K562 (cell line): ENCODE results near the gene NOL11. TPM values are rescaled to one million over a fixed set of nuclear protein-coding genes. Genes with fewer than 3 reads are reported as not detected.
A peak's percentile ranks its signal among the peaks of the same experiment; 100 is the strongest.
"Not testable (repeated sequence)": the region's sequence is repeated elsewhere in the genome, so short reads cannot be mapped to it uniquely, and the experiment has no call there.

ENCODE experiments used
- ATAC-seq: fragments of 200-7000 bp; cut with Tn5 transposase; 3 replicates; pipeline ENCODE4 v1.9.1; 2020; ENCODE audit warnings: moderate library complexity
- BruUV-seq: library from RNA; stranded (reverse); fragments of 400-500 nt; replicated peaks from 2 replicates; lab custom pipeline; 2021; lab: Mats Ljungman, UMichigan
- CTCF ChIA-PET: fragments of 300-600 bp; formaldehyde crosslinking; extraction: SDS; loops from one replicate; lab custom pipeline; 2021; ENCODE audit warnings: low intra/inter-chr PET ratio; lab: Yijun Ruan, JAX
- POLR2A ChIA-PET: fragments of 300-600, 350-650 bp; sonication (Branson Sonifier 250); formaldehyde crosslinking; extraction: SDS; loops from one replicate; lab custom pipeline; 2021; ENCODE audit warnings: antibody characterized with exemption, inconsistent platforms; lab: Yijun Ruan, JAX
- DNase-seq, 4 experiments: peaks; one replicate each; pipeline versions ENCODE4 v3.0.0 to v3.0.0-alpha.2; 2011 to 2018; ENCODE audit warnings: low spot score in 3 of 4, mixed read lengths in 3 of 4; ENCODE audit errors: extremely low read depth in 1 of 4
- FAIRE-seq: peaks from 2 replicates; lab custom pipeline; 2011; peaks lifted over from hg19 to GRCh38; lab: Jason Lieb, UNC
- H2AFZ ChIP-seq: 2 replicates; pipeline ENCODE4 v1.6.0; 2011; ENCODE audit warnings: low read depth, low read length, control low read depth, inconsistent platforms
- H3K27ac ChIP-seq: fragments of 200-600 bp; 3 replicates; pipeline ENCODE4 v1.8.0; 2011; ENCODE audit warnings: low read depth, mild to moderate bottlenecking, control low read depth, inconsistent platforms, low read length, moderate library complexity, mixed read lengths; ENCODE audit errors: extremely low read depth
- H3K27me3 ChIP-seq, 2 experiments: fragments of 300-600 bp in 1 of 2; 2 replicates in 1 of 2; 3 replicates in 1 of 2; pipeline versions ENCODE4 v1.6.0 to v1.8.0; 2011; ENCODE audit warnings: inconsistent platforms in 2 of 2, low read length in 2 of 2, mild to moderate bottlenecking in 1 of 2, mixed read lengths in 1 of 2, moderate library complexity in 1 of 2; ENCODE audit not compliant: control insufficient read depth in 2 of 2, insufficient read depth in 2 of 2
- H3K36me3 ChIP-seq: fragments of 300-600 bp; 3 replicates; pipeline ENCODE4 v1.8.0; 2011; ENCODE audit warnings: mild to moderate bottlenecking, low read length, inconsistent platforms; ENCODE audit not compliant: control insufficient read depth, insufficient read depth
- H3K4me1 ChIP-seq, 2 experiments: fragments of 200-600 bp in 1 of 2; replicated peaks in 1 of 2; 2 replicates in 1 of 2; 3 replicates in 1 of 2; pipeline versions ENCODE4 v1.5.1 to v1.8.0; 2011; ENCODE audit warnings: inconsistent platforms in 2 of 2, low read length in 2 of 2, mild to moderate bottlenecking in 1 of 2, mixed read lengths in 1 of 2, moderate library complexity in 1 of 2; ENCODE audit not compliant: control insufficient read depth in 2 of 2, insufficient read depth in 2 of 2
- H3K4me2 ChIP-seq: 2 replicates; pipeline ENCODE4 v1.6.1; 2011; ENCODE audit warnings: low read length, control low read depth, inconsistent platforms, mixed read lengths; ENCODE audit not compliant: insufficient read depth
- H3K4me3 ChIP-seq: fragments of 200-600 bp; sonication (generic), shearing (Covaris generic); 2 replicates; pipeline ENCODE4 v1.5.1; 2016; ENCODE audit warnings: control low read depth, inconsistent platforms
- H3K79me2 ChIP-seq: fragments of 200-600 bp; 3 replicates; pipeline ENCODE4 v1.8.0; 2011; ENCODE audit warnings: low read length, inconsistent platforms; ENCODE audit not compliant: control insufficient read depth, insufficient read depth
- H3K9ac ChIP-seq, 2 experiments: 2 replicates each; pipeline versions ENCODE4 v1.6.0 to v1.6.1; 2011; ENCODE audit warnings: low read depth in 2 of 2, low read length in 2 of 2, control low read depth in 1 of 2, inconsistent platforms in 1 of 2, mild to moderate bottlenecking in 1 of 2, mixed read lengths in 1 of 2; ENCODE audit not compliant: insufficient read depth in 1 of 2
- H3K9me1 ChIP-seq: one replicate; pipeline ENCODE4 v1.6.0; 2011; ENCODE audit warnings: inconsistent platforms, mild to moderate bottlenecking, low read length, moderate library complexity; ENCODE audit not compliant: control insufficient read depth, insufficient read depth
- H3K9me3 ChIP-seq: replicated peaks from 2 replicates; pipeline ENCODE4 v1.5.1; 2011; ENCODE audit warnings: low read depth, low read length, inconsistent platforms; ENCODE audit not compliant: control insufficient read depth, insufficient read depth
- H4K20me1 ChIP-seq: replicated peaks from 2 replicates; pipeline ENCODE4 v1.6.1; 2011; ENCODE audit warnings: low read length, inconsistent platforms, mixed read lengths; ENCODE audit not compliant: control insufficient read depth, insufficient read depth
- DLX4 ChIP-seq: fragments of 250-450 bp; sonication (Bioruptor Pico); IDR thresholded peaks from 2 replicates; pipeline ENCODE4 v1.6.1; 2021; ENCODE audit warnings: mild to moderate bottlenecking
- JUNB ChIP-seq: fragments of 450-650 bp; formaldehyde crosslinking; conservative IDR thresholded peaks from 2 replicates; pipeline ENCODE4 v1.4.0; 2020; ENCODE audit warnings: mild to moderate bottlenecking
- NR2C1 ChIP-seq, 2 experiments: fragments of 450-650 bp; IDR thresholded peaks; 2 replicates each; pipeline ENCODE4 v1.6.1; 2017; ENCODE audit warnings: mild to moderate bottlenecking in 2 of 2, antibody characterized with exemption in 1 of 2, inconsistent platforms in 1 of 2, missing compliant biosample characterization in 1 of 2, missing genetic modification characterization in 1 of 2
- POLR2G ChIP-seq: fragments of 200-400 bp; formaldehyde crosslinking; IDR thresholded peaks from 2 replicates; pipeline ENCODE4 v1.6.1; 2017; ENCODE audit warnings: low read depth, mild to moderate bottlenecking, antibody characterized with exemption, low read length, moderate library complexity
- SRSF1 ChIP-seq: fragments of 200-400 bp; formaldehyde crosslinking; IDR thresholded peaks from 2 replicates; pipeline ENCODE4 v1.6.1; 2017; ENCODE audit warnings: mild to moderate bottlenecking, low read depth, low read length, moderate library complexity
- TBP ChIP-seq: optimal IDR thresholded peaks from 2 replicates; pipeline ENCODE3; 2011; ENCODE audit warnings: low read depth, low read length, improper control_type of control experiment
- WGBS: fragments of 100-300 bp; shearing (Covaris generic); methylation state at CpG from one replicate; pipeline ENCODE4 v1.1.6; 2016; ENCODE audit warnings: low coverage, mixed read lengths; ENCODE audit not compliant: insufficient coverage; ENCODE audit errors: missing lambda C conversion rate; 5-methylcytosine and 5-hydroxymethylcytosine counted together
- in situ Hi-C: fragments of 300-500 bp; cut with MboI; formaldehyde crosslinking; loops from 4 replicates; pipeline ENCODE4 v1.15.0; 2018; ENCODE audit warnings: inconsistent platforms, mixed read lengths
- intact Hi-C: fragments of 100-400 bp; cut with micrococcal nuclease; formaldehyde crosslinking; loops from 2 replicates; pipeline ENCODE4 v1.14.2; 2022
- polyA plus RNA-seq, 8 experiments: library from polyadenylated mRNA; depleted of rRNA in 4 of 8; stranded (reverse) in 5 of 8; unstranded in 3 of 8; fragments of >200 nt; fragmentation: Nextera tagmentation in 2 of 8; fragmentation: Illumina TruSeq in 1 of 8; extraction: Ambion mirVana in 2 of 8; extraction: Trizol in 1 of 8; gene quantifications; 2 replicates each; pipeline versions ENCODE4 v1.2.1 to v1.2.3, GENCODE V29; 2011 to 2014; ENCODE audit warnings: inconsistent platforms in 1 of 8, missing spikeins in 1 of 8
- total RNA-seq, 7 experiments: library from RNA; depleted of rRNA in 6 of 7; stranded (reverse); fragments of >200 nt in 6 of 7; fragmentation: Illumina TruSeq in 2 of 7; extraction: Trizol in 2 of 7; gene quantifications; 2 replicates each; pipeline versions ENCODE4 v1.2.1 to v1.2.3, GENCODE V29; 2011 to 2021; ENCODE audit warnings: low replicate concordance in 1 of 7

The NOL11 gene
- total and polyA plus RNA-seq, 9 of the 15 experiments (the other 6 are each of a cell fraction or from before 2014, with no cell fraction given): 61.1 to 175 (median 121) TPM

GRCh38 chr17:67751101-67752074 is 33.7 kb downstream of the NOL11 start:
- FAIRE-seq: no peak
- intact Hi-C loops (no loop called here), in situ Hi-C loops (no loop called here)
- no TSS peak for BruUV-seq
- Histone ChIP-seq H3K36me3 (peaks cover 45% of the 10 kb centered on the region), H3K4me1 (no peaks in the 10 kb centered on the region; a peak in 1 of 5 replicates), H2AFZ (no peak overlapping the region), H3K27ac (no peak overlapping the region), H3K4me2 (no peak overlapping the region), H4K20me1 (no peaks in the 10 kb centered on the region), H3K27me3 (no peaks in the 10 kb centered on the region), H3K9me3 (no peaks in the 10 kb centered on the region), H3K4me3 (no peak overlapping the region), H3K9me1 (no peaks in the 10 kb centered on the region), H3K9ac (no peak overlapping the region), H3K79me2 (no peaks in the 10 kb centered on the region)
- CTCF ChIA-PET: interaction anchor here (0.6 kb wide), 1 partner anchor 74 kb away, joined by 3 read pairs; the partner anchor contains the start of gene BPTF
- no peak for TF ChIP-seq TBP
- no peak for TF ChIP-seq JUNB (CRISPR knock-in tag)
- TF ChIP-seq SRSF1: no peak
- peak; percentile 34; the same call in 1 of the 2 replicates for TF ChIP-seq POLR2G
- TF ChIP-seq DLX4 (CRISPR knock-in tag): no peak
- TF ChIP-seq NR2C1 (IDR thresholded peaks at IDR 0.05): no peak
- no peak for TF ChIP-seq NR2C1 (tag; IDR thresholded peaks at IDR 0.05)
- POLR2A ChIA-PET: interaction anchor here (0.6 kb wide), 1 partner anchor 18 kb away, joined by 3 read pairs; no protein-coding TSS in a partner anchor
- no peak for DNase-seq
- WGBS: 78% methylated on average over 9 of the region's 9 CpGs
- peak; percentile 25; the same call in 2 of the 3 replicates for ATAC-seq

GRCh38 chr17:67752160-67752559 is 34.4 kb downstream of the NOL11 start:
- ATAC-seq, H3K9ac ChIP-seq, intact Hi-C loops, H3K4me2 ChIP-seq, DNase-seq, H3K9me1 ChIP-seq, H3K27me3 ChIP-seq, CTCF ChIA-PET, H2AFZ ChIP-seq, H3K79me2 ChIP-seq, FAIRE-seq, BruUV-seq, in situ Hi-C loops, H3K4me3 ChIP-seq, H4K20me1 ChIP-seq, H3K9me3 ChIP-seq, H3K27ac ChIP-seq, H3K4me1 ChIP-seq: not testable (repeated sequence)
- peaks cover 38% of the 10 kb centered on the region for H3K36me3 ChIP-seq
- WGBS: 88% methylated on average over 3 of the region's 3 CpGs
- POLR2A ChIA-PET: interaction anchor here (0.6 kb wide), 1 partner anchor 18 kb away, joined by 3 read pairs; no protein-coding TSS in a partner anchor
